Trophoblast cell (in vitro differentiated cells and primary cell): ENCODE results near the gene MFAP5.
A peak's percentile ranks its signal among the peaks of the same experiment; 100 is the strongest.

Experiments used
- DNase-seq, 2 donors: peaks; one replicate each; pipeline ENCODE4 v3.0.0-alpha.2; 2016
- H2AFZ ChIP-seq: 2 replicates; pipeline ENCODE4 v1.6.1; 2013; ENCODE audit warnings: low read length, moderate library complexity, mild to moderate bottlenecking; ENCODE audit not compliant: insufficient read depth, poor library complexity
- H2AK5ac ChIP-seq: 2 replicates; pipeline ENCODE4 v1.6.1; 2013; ENCODE audit warnings: mild to moderate bottlenecking, low read length
- H2BK120ac ChIP-seq: 2 replicates; pipeline ENCODE4 v1.6.1; 2013; ENCODE audit warnings: low read length, mild to moderate bottlenecking, moderate library complexity; ENCODE audit not compliant: insufficient read depth, poor library complexity
- H2BK12ac ChIP-seq: 2 replicates; pipeline ENCODE4 v1.6.1; 2013; ENCODE audit warnings: mild to moderate bottlenecking, low read length, moderate library complexity
- H2BK5ac ChIP-seq: 2 replicates; pipeline ENCODE4 v1.6.1; 2013; ENCODE audit warnings: low read length, low read depth, moderate library complexity, mild to moderate bottlenecking; ENCODE audit not compliant: poor library complexity
- H3K14ac ChIP-seq: 2 replicates; pipeline ENCODE4 v1.6.1; 2013; ENCODE audit warnings: mild to moderate bottlenecking, low read length
- H3K18ac ChIP-seq: 2 replicates; pipeline ENCODE4 v1.6.1; 2013; ENCODE audit warnings: mild to moderate bottlenecking, low read length
- H3K23ac ChIP-seq: 2 replicates; pipeline ENCODE4 v1.6.1; 2013; ENCODE audit warnings: low read length
- H3K27ac ChIP-seq: 2 replicates; pipeline ENCODE4 v1.5.1; 2013; ENCODE audit warnings: low read depth, mild to moderate bottlenecking, inconsistent platforms, low read length, moderate library complexity
- H3K27me3 ChIP-seq: 2 replicates; pipeline ENCODE4 v1.6.1; 2013; ENCODE audit warnings: inconsistent platforms, mild to moderate bottlenecking, low read length, moderate library complexity; ENCODE audit not compliant: insufficient read depth
- H3K36me3 ChIP-seq, 2 experiments: 1 replicate in 1 of 2; 2 replicates in 1 of 2; pipeline ENCODE4 v1.6.1; 2013; ENCODE audit warnings: low read length in 2 of 2, mild to moderate bottlenecking in 2 of 2, moderate library complexity in 1 of 2; ENCODE audit not compliant: insufficient read depth in 2 of 2, control insufficient read depth in 1 of 2
- H3K4ac ChIP-seq: 2 replicates; pipeline ENCODE4 v1.6.1; 2013; ENCODE audit warnings: low read depth, mild to moderate bottlenecking, low read length, moderate library complexity
- H3K4me1 ChIP-seq, 2 experiments: 1 replicate in 1 of 2; 2 replicates in 1 of 2; pipeline ENCODE4 v1.6.1; 2013; ENCODE audit warnings: low read length in 2 of 2, mild to moderate bottlenecking in 2 of 2, moderate library complexity in 1 of 2; ENCODE audit not compliant: insufficient read depth in 2 of 2, control insufficient read depth in 1 of 2
- H3K4me2 ChIP-seq: 2 replicates; pipeline ENCODE4 v1.6.1; 2013; ENCODE audit warnings: inconsistent platforms, mild to moderate bottlenecking, low read length, moderate library complexity
- H3K4me3 ChIP-seq: 2 replicates; pipeline ENCODE4 v1.5.1; 2013; ENCODE audit warnings: mild to moderate bottlenecking, low read depth, low read length, inconsistent platforms
- H3K79me1 ChIP-seq: one replicate; pipeline ENCODE4 v1.6.1; 2013; ENCODE audit warnings: low read length
- H3K79me2 ChIP-seq: 2 replicates; pipeline ENCODE4 v1.6.1; 2013; ENCODE audit warnings: low read length, mild to moderate bottlenecking; ENCODE audit not compliant: control insufficient read depth, insufficient read depth, poor library complexity
- H3K9ac ChIP-seq: 2 replicates; pipeline ENCODE4 v1.6.1; 2013; ENCODE audit warnings: mild to moderate bottlenecking, low read length
- H3K9me3 ChIP-seq: 2 replicates; pipeline ENCODE4 v1.6.1; 2013; ENCODE audit warnings: low read depth, mild to moderate bottlenecking, control low read depth, inconsistent platforms, low read length; ENCODE audit not compliant: insufficient read depth
- H4K12ac ChIP-seq: 2 replicates; pipeline ENCODE4 v1.6.1; 2013; ENCODE audit warnings: low read depth, mild to moderate bottlenecking, low read length, moderate library complexity
- H4K8ac ChIP-seq: 2 replicates; pipeline ENCODE4 v1.6.1; 2013; ENCODE audit warnings: low read depth, mild to moderate bottlenecking, low read length, moderate library complexity
- H4K91ac ChIP-seq: one replicate; pipeline ENCODE4 v1.6.1; 2013; ENCODE audit warnings: low read depth, mild to moderate bottlenecking, low read length, moderate library complexity
- WGBS: extraction: QIAGEN DNeasy Blood & Tissue Kit; methylation state at CpG from one replicate; pipeline ENCODE4 v1.1.7; 2013; ENCODE audit warnings: missing lambda C conversion rate; ENCODE audit not compliant: insufficient read length, insufficient coverage; ENCODE audit errors: extremely low coverage; 5-methylcytosine and 5-hydroxymethylcytosine counted together

Gene MFAP5

DNA sequence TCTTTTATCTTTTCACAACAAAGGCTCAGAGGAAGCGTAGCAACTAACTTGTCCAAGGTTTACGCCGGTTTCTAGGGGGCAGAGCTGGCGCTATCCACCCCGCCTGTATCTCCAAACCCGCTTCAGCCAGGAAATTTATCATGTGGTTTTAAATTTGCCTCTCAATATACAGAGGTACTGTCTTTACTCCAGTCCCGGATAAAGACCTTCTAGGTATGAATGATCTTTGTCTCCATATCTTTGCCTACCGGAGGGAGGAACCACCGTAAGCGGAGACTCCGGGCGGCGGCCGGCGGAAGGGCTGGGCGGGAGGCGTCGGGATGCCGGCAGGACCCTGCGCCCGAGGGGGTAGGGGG lies 34.5 kb upstream of the MFAP5 start:
- H4K91ac ChIP-seq: peak overlapping the region; percentile 96
- peak overlapping the region; percentile 86 for H3K4me2 ChIP-seq
- peak overlapping the region; percentile 87 for H4K8ac ChIP-seq
- WGBS: no CpG with 5 or more reads among the region's 21 CpGs
- H2AK5ac ChIP-seq: peak overlapping the region; percentile 84
- peak overlapping the region; percentile 97 for H3K14ac ChIP-seq
- no peaks in the 10 kb centered on the region for H3K9me3 ChIP-seq
- peaks cover 18% of the 10 kb centered on the region for H3K79me2 ChIP-seq
- peak overlapping the region; percentile 99 for H3K27ac ChIP-seq
- DNase-seq: peak; percentile 50 to 71
- H2BK5ac ChIP-seq: peak overlapping the region; percentile 92
- no peaks in the 10 kb centered on the region for H3K27me3 ChIP-seq
- H3K4me3 ChIP-seq: peak overlapping the region; percentile 100
- peaks cover 15% of the 10 kb centered on the region for H3K79me1 ChIP-seq
- peaks cover 0 to 4% of the 10 kb centered on the region in 2 experiments for H3K4me1 ChIP-seq
- H2AFZ ChIP-seq: peak overlapping the region; percentile 37
- peak overlapping the region; percentile 19 for H3K4ac ChIP-seq
- H3K9ac ChIP-seq: peak overlapping the region; percentile 92
- peak overlapping the region; percentile 94 for H2BK120ac ChIP-seq
- H3K23ac ChIP-seq: no peak overlapping the region
- H3K18ac ChIP-seq: peak overlapping the region; percentile 97
- no peak overlapping the region for H2BK12ac ChIP-seq
- H3K36me3 ChIP-seq: peaks cover 3 to 5% of the 10 kb centered on the region in 2 experiments
- peak overlapping the region; percentile 92 for H4K12ac ChIP-seq

DNA sequence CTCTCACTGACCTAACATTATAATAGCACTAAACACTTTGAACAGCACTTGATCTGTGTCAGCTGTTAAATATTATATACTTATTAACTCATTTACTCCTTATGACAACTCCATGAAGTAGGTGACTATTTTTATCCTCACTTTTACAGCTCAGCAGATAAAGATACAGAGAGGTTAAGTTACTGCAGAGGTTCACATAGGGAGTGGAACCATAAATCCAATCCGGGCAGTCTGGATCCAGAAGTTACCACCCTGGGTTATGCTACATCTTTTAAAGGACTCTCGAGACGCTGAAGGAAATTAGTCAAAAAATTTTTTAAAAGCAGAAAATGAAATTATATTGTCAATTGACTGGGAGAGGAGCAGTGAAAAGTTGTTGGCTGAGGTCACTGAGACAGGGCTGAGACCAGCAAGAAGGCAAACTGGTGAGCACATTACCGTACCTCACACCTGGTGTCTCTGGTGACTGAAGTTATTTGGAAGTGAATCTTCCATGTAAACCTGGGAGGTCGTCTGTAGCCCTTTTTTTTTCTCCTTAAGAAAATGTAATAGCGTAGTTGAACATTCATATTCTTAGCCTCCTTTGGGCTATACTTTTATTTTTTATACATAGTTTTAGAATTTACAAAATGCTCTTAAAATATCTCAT lies 33.9 kb upstream of the MFAP5 start:
- Histone ChIP-seq H3K27me3 (no peaks in the 10 kb centered on the region), H2BK120ac (peak overlapping the region; percentile 53), H3K14ac (no peak overlapping the region), H3K79me1 (peaks cover 15% of the 10 kb centered on the region), H3K18ac (no peak overlapping the region), H3K9me3 (no peaks in the 10 kb centered on the region), H3K27ac (peak overlapping the region; percentile 99), H4K91ac (no peak overlapping the region), H3K9ac (no peak overlapping the region), H3K4me2 (peak overlapping the region; percentile 86), H3K4me1 (peaks cover 0 to 4% of the 10 kb centered on the region in 2 experiments), H2AK5ac (no peak overlapping the region), H3K79me2 (peaks cover 17% of the 10 kb centered on the region), H3K23ac (no peak overlapping the region), H2AFZ (no peak overlapping the region), H4K8ac (no peak overlapping the region), H4K12ac (no peak overlapping the region), H2BK5ac (no peak overlapping the region), H3K36me3 (peaks cover 3 to 5% of the 10 kb centered on the region in 2 experiments), H3K4me3 (no peak overlapping the region), H3K4ac (no peak overlapping the region), H2BK12ac (no peak overlapping the region)
- peak in 1 of 2 donors; percentile 35 for DNase-seq
- no CpG with 5 or more reads among the region's 6 CpGs for WGBS

DNA sequence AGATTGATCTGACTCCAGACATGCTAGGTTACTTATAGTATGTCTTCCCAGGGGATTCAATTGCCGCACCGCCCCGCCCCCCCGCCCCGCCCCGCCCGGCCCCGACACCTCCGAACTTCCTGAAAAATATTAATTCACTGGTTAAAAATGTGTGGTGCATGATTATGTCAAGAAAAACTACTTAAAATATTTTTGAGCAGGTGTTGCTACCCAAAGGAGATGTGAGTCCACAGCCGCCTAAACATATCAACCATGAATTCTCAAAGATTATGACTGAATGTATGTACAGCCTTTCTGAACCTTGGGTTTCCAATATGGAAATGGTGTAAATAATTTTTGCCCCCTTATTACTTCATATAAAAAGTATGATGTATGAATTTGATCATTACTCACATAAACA lies 32.5 kb upstream of the MFAP5 start:
- H3K27ac ChIP-seq: no peak overlapping the region
- H2AFZ ChIP-seq: no peak overlapping the region
- no peak overlapping the region for H2AK5ac ChIP-seq
- peaks cover 15% of the 10 kb centered on the region for H3K79me1 ChIP-seq
- no peaks in the 10 kb centered on the region for H3K27me3 ChIP-seq
- H3K4ac ChIP-seq: no peak overlapping the region
- H3K9me3 ChIP-seq: no peaks in the 10 kb centered on the region
- no peak overlapping the region for H4K8ac ChIP-seq
- no peak overlapping the region for H2BK12ac ChIP-seq
- H4K12ac ChIP-seq: no peak overlapping the region
- WGBS: no CpG with 5 or more reads among the region's 10 CpGs
- no peak overlapping the region for H3K14ac ChIP-seq
- H3K4me1 ChIP-seq: peaks cover 0 to 4% of the 10 kb centered on the region in 2 experiments
- no peak overlapping the region for H3K23ac ChIP-seq
- no peak overlapping the region for H4K91ac ChIP-seq
- H3K4me3 ChIP-seq: no peak overlapping the region
- H3K18ac ChIP-seq: no peak overlapping the region
- H3K36me3 ChIP-seq: no peaks in the 10 kb centered on the region
- no peak overlapping the region for H3K4me2 ChIP-seq
- no peak for DNase-seq
- no peak overlapping the region for H3K9ac ChIP-seq
- H2BK120ac ChIP-seq: no peak overlapping the region
- peaks cover 14% of the 10 kb centered on the region for H3K79me2 ChIP-seq
- no peak overlapping the region for H2BK5ac ChIP-seq

DNA sequence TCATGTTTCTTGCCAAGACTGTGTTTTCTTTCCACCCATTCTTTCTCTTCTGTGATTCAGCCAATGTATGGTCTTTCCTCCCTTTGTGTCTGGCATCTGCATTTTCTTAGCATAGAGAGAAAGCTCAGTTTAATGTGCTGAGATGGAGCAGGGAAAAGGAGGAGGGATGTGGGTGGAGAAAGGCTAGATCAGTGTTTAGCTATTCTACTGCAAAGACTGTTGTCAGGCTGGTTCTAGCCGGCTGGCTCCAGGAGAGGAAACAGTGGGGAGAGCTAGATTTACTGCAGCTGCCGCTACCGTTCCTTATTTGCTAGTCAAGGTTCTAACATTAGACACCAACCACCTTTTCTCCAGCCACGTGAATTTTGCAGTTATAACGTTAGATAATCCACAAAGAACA lies 29.9 kb upstream of the MFAP5 start:
- no peaks in the 10 kb centered on the region for H3K9me3 ChIP-seq
- no CpG with 5 or more reads among the region's 5 CpGs for WGBS
- no peak overlapping the region for H2AFZ ChIP-seq
- no peak overlapping the region for H3K14ac ChIP-seq
- no peak overlapping the region for H4K91ac ChIP-seq
- peaks cover 11% of the 10 kb centered on the region for H3K79me1 ChIP-seq
- no peak overlapping the region for H3K23ac ChIP-seq
- H4K12ac ChIP-seq: no peak overlapping the region
- peaks cover 6 to 8% of the 10 kb centered on the region in 2 experiments for H3K4me1 ChIP-seq
- no peak overlapping the region for H4K8ac ChIP-seq
- no peak overlapping the region for H3K4me2 ChIP-seq
- no peak overlapping the region for H2BK12ac ChIP-seq
- H3K36me3 ChIP-seq: no peaks in the 10 kb centered on the region
- H3K4me3 ChIP-seq: no peak overlapping the region
- no peak overlapping the region for H2BK120ac ChIP-seq
- peak in 1 of 2 donors; percentile 34 for DNase-seq
- H3K79me2 ChIP-seq: peaks cover 8% of the 10 kb centered on the region
- no peak overlapping the region for H2BK5ac ChIP-seq
- no peak overlapping the region for H3K9ac ChIP-seq
- H3K4ac ChIP-seq: no peak overlapping the region
- H3K27ac ChIP-seq: peak overlapping the region; percentile 75
- no peak overlapping the region for H2AK5ac ChIP-seq
- no peaks in the 10 kb centered on the region for H3K27me3 ChIP-seq
- H3K18ac ChIP-seq: no peak overlapping the region
